ENCODE data around the gene WWTR1. TPM values are rescaled to one million over a fixed set of nuclear protein-coding genes. Genes with fewer than 3 reads are reported as not detected.

Gene WWTR1
- total and polyA plus RNA-seq, 2 of the 8 experiments (the other 6 are each of a cell fraction or from before 2014, with no cell fraction given) = 15.7 to 18.6 TPM

- Histone ChIP-seq H2BK20ac (ENCODE audit: low read length) (no peak overlapping the region), H2BK120ac (replicated peaks; ENCODE audit: low read depth, low read length) (no peak overlapping the region), H3K18ac (ENCODE audit: extremely low read depth, low read length) (no peak overlapping the region), H2AK5ac (ENCODE audit: low read depth, low read length) (no peak overlapping the region), H2AFZ (ENCODE audit: low read length) (no peak overlapping the region), H3K23me2 (ENCODE audit: low read depth, low read length) (no peaks in the 10 kb centered on the region), H4K91ac (replicated peaks; ENCODE audit: insufficient read length, low read length) (no peak overlapping the region), H3K23ac (ENCODE audit: insufficient read length) (no peak overlapping the region), H3K79me1 (ENCODE audit: low read depth, low read length) (no peaks in the 10 kb centered on the region; the same call in 1 of the 2 replicates), H3K4me2 (ENCODE audit: insufficient read depth in 1 of 2, low read depth in 2 of 2, low read length in 2 of 2) (no peak overlapping the region), H4K20me1 (replicated peaks in 1 of 2; ENCODE audit: control insufficient read depth in 1 of 2, insufficient read depth in 2 of 2, low read length in 2 of 2) (no peaks in the 10 kb centered on the region), H2BK15ac (ENCODE audit: low read length) (no peak overlapping the region), H3K79me2 (ENCODE audit: control insufficient read depth in 1 of 2, insufficient read depth in 2 of 2, low read length in 2 of 2) (peaks cover 0 to under 1% of the 10 kb centered on the region in 2 experiments; a peak in 1 of 4 replicates), H4K8ac (ENCODE audit: extremely low read depth, insufficient read depth, low read length) (no peak overlapping the region), H3K9me3 (ENCODE audit: insufficient read depth in 2 of 2, low read depth in 1 of 2, low read length in 1 of 2) (no peaks in the 10 kb centered on the region), H3K36me3 (ENCODE audit: control insufficient read depth in 2 of 4, insufficient read depth in 4 of 4, low read length in 3 of 4) (no peaks in the 10 kb centered on the region), H3K56ac (replicated peaks; ENCODE audit: insufficient read length, low read depth, low read length) (no peak overlapping the region), H2BK12ac (ENCODE audit: low read depth, low read length) (no peak overlapping the region), H3K27me3 (replicated peaks in 1 of 4; ENCODE audit: control insufficient read depth in 3 of 4, extremely low read depth in 1 of 4, insufficient read depth in 3 of 4, low read length in 3 of 4) (no peaks in the 10 kb centered on the region), H3K9ac (replicated peaks in 1 of 4; ENCODE audit: extremely low read depth in 1 of 4, low read depth in 3 of 4, low read length in 3 of 4) (no peak overlapping the region), H3K4ac (replicated peaks; ENCODE audit: insufficient read length, low read depth, low read length) (no peak overlapping the region), H2BK5ac (ENCODE audit: low read depth, low read length) (no peak overlapping the region), H3K14ac (ENCODE audit: insufficient read length) (no peak overlapping the region), H3K4me1 (replicated peaks in 1 of 4; ENCODE audit: control insufficient read depth in 3 of 4, insufficient read depth in 4 of 4, low read length in 3 of 4) (peaks cover 0 to 5% (median 1%) of the 10 kb centered on the region in 4 experiments; a peak in 5 of 7 replicates), H3K27ac (ENCODE audit: low read depth, low read length) (no peak overlapping the region), H4K5ac (ENCODE audit: insufficient read length, low read depth, low read length) (no peak overlapping the region), H3K4me3 (ENCODE audit: extremely low read depth in 1 of 4, insufficient read depth in 2 of 4, low read depth in 3 of 4, low read length in 4 of 4) (no peak overlapping the region)
- WGBS, 2 experiments (ENCODE audit: extremely low coverage in 1 of 2, insufficient coverage in 1 of 2, insufficient read length in 1 of 2, insufficient replicate concordance in 2 of 2, low coverage in 1 of 2, low lambda C conversion rate in 2 of 2, missing lambda C conversion rate in 1 of 2) = 88% methylated on average over 4 of the region's 4 CpGs; no CpG with 5 or more reads in 1 of the 2 experiments
- FAIRE-seq (no peak), DNase-seq (ENCODE audit: low read depth in 1 of 2, low spot score in 2 of 2) (no peak)
- ChIA-PET POLR2A (ENCODE audit: partially characterized antibody) (no interaction called here), CTCF (ENCODE audit: partially characterized antibody) (interaction anchor here (0.7 to 3.2 kb wide), 8 partner anchors 13 to 211 kb away, joined by 3 to 11 read pairs (median 8); no protein-coding TSS in a partner anchor)
- TF ChIP-seq SRF (IDR thresholded peaks at IDR 0.05; ENCODE audit: low read depth, low read length) (no peak), KDM4A (IDR thresholded peaks at IDR 0.05; ENCODE audit: low read depth, low read length, severe bottlenecking) (no peak), KDM1A (IDR thresholded peaks at IDR 0.05; ENCODE audit: borderline replicate concordance, low read length) (no peak), ATF3 (IDR thresholded peaks at IDR 0.05; ENCODE audit: insufficient read depth, low read depth, low read length) (no peak), POU5F1 (IDR thresholded peaks at IDR 0.05; ENCODE audit: low read depth, low read length) (no peak), SP1 (IDR thresholded peaks at IDR 0.05; ENCODE audit: low read depth, low read length) (no peak), RBBP5 (IDR thresholded peaks at IDR 0.05; ENCODE audit: borderline replicate concordance, low read depth, low read length) (no peak), CREB1 (IDR thresholded peaks at IDR 0.05) (no peak), NANOG (IDR thresholded peaks at IDR 0.05; ENCODE audit: insufficient read depth, low read depth, low read length, poor library complexity, severe bottlenecking) (no peak), ATF2 (IDR thresholded peaks at IDR 0.05; ENCODE audit: low read length) (no peak), EP300 (IDR thresholded peaks at IDR 0.05; ENCODE audit: borderline replicate concordance in 1 of 2, low read depth in 2 of 2, low read length in 2 of 2) (no peak), FOSL1 (IDR thresholded peaks at IDR 0.05; ENCODE audit: insufficient read depth, low read depth, low read length) (no peak)
Observed at GRCh38 chr3:149554826-149555225, 103.0 kb downstream of the WWTR1 start.
